Amniotic epithelial cell (primary cell): ENCODE results near the gene LIAS.
"Not testable (repeated sequence)": the region's sequence is repeated elsewhere in the genome, so short reads cannot be mapped to it uniquely, and the experiment has no call there.

Source experiments
- DNase-seq: peaks from one replicate; pipeline ENCODE4 v3.0.0-alpha.2; 2010; ENCODE audit warnings: low read depth

The LIAS gene

DNA sequence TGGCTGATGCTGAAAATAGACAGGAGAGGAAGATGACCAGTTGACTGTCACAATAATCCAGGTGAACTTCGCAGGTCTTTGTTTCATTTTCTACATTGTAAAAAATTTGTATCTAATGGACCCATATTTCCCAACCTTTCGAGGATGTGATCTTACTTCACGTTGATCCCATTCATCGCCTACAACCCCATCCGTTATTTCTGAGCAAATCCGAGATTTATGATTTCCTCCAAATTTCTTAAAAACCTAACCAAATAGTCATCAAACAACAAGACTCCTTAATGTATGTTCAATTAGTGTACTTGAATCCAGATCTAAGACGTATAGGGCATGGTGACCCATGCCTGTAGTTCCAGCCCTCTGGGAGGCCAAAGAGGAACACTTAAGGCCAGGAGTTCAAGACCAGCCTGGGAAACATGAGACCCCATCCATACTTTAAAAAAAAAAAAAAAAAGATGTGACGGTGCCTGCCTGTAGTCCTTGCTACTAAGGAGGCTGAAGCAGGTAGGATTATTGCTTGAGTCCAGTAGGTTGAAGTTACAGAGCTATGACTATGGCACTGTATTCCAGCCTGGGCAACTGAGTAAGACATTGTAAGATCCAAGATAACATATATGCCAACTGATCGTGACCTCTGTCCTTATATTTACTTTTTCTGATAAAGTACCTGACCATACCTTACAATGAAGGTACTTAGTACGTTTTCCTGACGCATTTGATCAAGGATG lies 5.8 kb upstream of the LIAS start:
- no peak for DNase-seq

DNA sequence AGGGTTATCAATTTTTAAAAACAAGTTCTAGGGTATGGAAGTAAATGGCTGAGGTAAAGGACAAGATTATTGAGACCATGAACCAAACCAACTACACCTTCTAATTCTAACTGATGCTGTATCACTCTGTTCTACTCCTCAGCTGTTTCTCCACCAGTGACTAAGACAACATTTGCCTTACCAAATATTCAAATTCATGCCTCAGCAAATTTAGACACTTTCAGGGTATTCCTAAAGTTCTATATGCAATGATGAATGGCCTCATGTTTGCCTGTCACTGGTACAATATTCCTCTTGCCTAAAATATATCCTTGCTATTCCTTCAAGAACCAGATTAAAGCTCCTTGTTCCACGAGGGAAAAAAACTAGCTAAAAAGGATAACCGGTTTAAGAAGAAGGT lies 5.1 kb upstream of the LIAS start:
- DNase-seq: no peak

DNA sequence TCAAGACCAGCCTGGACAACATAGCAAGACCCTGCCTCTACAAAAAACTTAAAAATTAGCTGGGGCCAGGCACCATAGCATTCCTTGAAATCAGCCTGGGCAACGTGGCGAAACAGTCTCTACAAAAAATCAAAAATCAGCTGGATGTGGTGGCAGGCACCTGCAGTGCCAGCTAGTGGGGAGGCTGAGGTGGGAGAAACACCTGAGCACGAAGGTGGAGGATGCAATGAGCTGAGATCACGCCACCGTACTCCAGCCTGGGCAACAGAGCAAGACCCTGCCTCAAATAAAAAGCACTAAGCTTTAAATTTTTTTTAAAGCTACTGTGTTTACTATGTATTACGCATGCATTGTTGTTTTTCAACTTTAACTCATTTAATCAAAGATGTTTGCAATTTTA lies 3.4 kb upstream of the LIAS start:
- no peak for DNase-seq

DNA sequence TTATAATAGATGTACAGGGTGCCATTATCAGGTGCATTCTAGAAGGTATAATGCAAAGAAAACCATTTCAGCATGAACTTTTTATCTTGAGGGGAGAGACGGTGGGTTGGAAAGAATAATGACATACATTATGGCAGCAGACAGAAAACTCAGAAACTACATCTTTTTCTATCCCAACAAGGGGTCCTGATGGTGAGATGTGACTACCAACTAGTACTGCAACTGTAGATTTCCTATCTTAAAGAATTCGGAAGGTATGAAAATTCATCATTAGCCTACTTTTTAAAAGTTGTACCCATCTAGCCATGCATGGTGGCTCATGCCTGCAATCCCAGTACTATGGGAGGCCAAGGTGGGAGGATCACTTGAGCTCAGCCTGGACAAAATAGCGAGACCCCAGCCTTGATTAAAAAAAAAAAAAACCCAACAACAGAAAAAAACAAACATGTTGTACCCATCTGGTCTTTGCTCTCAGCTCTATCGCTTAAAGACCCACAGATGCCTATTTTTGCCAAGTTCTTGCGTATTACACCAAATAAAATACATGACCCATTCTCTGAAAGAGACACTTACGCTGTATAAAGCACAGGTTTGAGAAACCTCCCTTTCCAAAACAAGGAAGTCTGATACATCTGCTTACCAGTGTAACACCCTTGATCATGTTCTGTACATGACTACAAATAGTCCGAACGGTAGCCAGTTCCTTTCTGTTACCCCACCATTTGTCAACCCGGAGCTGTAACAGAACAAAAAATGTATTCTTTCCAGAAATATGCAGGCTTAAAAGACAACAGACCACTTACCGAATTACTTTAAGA lies 1.7 kb upstream of the LIAS start:
- no peak for DNase-seq

DNA sequence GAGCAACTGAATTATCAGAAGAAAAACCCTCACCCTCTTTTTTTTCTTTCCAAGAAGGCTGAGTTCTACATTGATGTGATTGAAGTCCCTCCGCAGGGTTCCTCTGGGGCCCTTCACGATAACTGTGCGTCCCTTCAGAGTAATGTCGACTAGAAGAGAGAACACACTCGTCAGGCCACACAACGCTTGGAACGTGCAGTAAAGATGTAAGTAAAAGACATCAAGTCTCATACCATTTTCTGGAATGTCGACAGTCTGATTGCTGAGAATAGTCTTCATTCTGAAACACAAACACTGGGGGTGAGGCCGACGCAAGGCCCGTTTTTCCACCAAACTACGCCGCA lies 723 bp upstream of the LIAS start:
- DNase-seq: not testable (repeated sequence)

DNA sequence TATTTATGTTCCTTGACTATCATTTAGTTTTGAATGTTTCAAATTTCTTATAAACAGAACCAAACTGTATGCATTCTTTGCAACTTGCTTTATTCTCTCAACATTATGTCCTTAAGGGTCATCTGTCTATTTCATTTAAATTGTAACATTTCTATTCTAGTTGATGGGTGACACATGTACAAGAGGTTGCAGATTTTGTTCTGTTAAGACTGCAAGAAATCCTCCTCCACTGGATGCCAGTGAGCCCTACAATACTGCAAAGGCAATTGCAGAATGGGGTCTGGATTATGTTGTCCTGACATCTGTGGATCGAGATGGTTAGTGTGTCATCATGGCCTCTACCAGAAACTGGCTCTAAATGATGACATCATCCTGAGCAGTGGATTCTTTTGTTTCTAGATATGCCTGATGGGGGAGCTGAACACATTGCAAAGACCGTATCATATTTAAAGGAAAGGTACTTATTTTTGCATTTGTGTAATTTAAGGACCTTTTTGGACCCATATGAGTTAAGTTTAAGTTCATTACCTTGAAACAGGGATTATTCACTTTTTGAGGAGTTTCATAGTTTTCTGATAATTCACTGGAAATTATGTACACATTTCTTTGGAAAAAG lies 6.1 kb downstream of the LIAS start:
- DNase-seq: peak; percentile 99

DNA sequence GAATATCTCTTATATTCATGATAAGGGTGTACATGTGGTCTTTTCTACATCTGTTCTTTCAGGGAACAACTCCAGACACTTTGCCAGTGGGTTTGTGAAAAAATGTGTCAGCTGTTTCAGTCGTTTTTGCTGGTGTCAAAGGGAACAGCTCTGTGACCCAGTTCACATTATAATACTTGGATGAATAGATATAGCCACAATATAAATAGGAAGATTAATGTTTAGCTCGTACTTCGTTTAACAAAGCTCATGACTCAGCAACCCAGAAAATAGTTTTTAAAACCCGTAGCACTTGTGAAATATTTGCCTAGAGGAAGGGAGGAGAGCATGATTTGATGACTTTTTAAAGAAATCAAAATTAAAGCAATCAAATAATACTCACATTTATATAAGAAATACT lies 7.9 kb downstream of the LIAS start:
- peak; percentile 82 for DNase-seq

DNA sequence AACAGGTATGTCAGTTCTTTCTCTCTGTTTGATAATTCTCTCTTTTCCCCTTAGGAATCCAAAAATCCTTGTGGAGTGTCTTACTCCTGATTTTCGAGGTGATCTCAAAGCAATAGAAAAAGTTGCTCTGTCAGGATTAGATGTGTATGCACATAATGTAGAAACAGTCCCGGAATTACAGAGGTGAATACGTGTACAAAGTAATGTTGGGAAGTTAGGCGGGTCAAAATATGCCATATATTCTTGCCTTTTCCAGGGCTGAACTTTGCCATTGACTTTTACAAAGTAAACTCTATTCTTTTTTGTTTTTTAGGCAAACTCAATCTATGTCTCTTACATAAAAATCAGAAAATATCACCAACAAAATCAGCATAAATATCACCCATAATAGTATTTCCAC lies 8.6 kb downstream of the LIAS start:
- no peak for DNase-seq

DNA sequence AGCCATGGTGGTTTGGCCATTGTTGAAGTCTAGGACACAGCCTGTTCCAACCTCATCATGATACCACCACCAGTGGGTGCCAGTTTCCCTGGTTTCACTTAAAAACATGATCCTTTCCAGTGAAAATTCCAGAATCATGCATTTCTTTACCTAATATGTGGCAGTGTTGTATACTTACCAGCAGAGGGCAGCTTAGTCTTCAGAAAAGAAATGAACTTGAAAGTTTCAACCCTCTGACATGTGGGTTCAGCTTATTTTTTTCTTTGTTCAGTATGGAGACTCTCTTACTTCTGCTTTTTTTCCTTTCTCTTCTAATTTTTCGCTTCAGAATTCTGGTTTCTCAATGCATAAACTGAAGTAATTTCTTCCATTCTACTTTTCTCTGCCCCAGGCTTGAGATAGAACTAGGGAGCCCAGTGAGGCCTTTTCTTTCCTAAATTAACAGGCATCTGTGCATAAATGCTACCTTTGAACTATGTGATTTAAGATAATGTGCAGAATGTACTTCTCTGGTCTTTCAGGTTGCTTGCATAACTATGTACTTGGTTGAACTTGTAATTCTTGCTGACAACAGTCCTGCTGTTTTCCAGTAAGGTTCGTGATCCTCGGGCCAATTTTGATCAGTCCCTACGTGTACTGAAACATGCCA lies 10.7 kb downstream of the LIAS start:
- DNase-seq: peak; percentile 89

DNA sequence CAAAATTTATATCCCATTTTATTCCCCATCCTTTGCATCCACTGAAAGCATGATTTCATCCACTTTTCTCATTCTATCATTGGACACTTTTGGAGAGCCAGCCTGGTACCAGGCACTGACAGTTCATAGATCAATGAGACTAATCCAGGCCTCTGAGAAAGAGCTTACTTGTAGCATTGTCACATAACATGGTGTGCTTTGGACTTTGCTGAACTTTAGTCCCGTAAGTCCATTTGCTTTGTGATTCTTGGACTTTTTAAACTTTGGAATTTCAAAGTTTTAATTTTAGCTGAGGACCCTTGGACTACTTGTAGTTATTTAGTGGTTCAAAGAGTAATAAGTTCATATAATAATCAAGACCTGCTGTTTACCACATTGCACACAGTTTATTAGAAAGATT lies 11.5 kb downstream of the LIAS start:
- DNase-seq: no peak

DNA sequence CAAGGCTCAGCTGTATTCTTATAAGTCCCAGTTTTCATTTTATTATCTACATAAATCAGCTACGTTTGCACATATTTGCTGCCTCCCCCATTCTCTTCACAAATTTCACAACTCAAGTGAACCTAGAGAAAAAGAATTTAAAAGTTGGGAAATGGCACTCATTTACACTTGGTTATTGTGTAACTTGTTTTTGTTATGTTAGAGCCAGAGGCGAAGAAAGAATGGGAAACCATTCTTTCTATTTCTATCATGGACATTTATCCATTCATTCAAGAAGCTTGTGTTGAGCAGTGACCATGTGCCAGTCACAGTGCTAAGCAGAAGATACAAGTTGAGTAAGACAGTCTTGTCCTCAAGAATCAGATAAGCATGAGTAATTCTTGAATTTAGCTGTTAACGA lies 13.5 kb downstream of the LIAS start:
- peak; percentile 90 for DNase-seq

DNA sequence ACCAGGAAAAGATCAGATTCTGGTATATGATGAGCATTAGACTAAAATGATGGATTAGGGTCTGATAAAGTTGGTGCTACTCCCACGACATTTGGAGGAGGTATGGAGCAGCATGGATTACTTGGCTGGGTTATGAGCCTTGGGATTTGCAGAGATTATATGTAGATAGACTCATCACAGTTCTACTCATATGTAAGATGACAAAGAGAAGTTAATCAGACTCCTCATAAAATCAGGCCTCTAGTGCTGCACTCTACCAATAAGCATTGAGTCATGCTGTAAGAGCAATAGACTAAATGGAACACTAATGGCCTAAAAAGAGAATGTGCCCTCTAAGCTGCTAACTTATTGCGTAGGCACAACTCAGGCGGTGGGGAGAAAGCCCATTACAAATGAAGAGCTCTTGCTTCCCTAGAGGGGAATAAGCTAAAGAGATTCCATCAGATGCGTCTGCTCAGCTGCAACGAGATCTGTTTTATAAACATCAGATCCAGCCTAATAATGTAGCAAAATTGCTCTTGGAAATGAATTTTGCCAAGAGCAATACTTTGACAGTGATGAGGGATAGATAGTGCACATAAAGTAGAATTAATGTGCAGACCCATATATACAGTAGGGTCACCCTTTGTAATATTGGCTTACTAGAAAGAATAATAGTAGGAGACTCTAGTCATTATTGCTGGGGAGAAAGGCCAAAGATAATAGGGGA lies 17.5 kb downstream of the LIAS start:
- peak; percentile 52 for DNase-seq

DNA sequence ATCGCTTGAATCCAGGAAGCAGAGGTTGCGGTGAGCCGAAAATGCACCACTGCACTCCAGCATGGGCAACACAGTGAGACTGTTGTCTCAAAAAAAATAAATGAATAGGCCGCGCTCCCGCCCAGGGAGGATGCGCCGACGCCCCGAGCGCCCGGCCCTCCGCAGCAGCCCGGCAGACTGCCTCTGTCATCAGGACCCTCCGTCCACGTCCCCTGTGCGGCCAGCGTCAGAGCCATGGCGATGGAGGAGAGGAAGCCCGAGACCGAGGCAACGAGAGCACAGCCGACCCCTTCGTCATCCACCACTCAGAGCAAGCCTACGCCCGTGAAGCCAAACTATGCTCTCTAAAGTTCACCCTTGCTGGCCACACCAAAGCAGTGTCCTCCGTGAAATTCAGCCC lies 21.4 kb downstream of the LIAS start:
- no peak for DNase-seq

DNA sequence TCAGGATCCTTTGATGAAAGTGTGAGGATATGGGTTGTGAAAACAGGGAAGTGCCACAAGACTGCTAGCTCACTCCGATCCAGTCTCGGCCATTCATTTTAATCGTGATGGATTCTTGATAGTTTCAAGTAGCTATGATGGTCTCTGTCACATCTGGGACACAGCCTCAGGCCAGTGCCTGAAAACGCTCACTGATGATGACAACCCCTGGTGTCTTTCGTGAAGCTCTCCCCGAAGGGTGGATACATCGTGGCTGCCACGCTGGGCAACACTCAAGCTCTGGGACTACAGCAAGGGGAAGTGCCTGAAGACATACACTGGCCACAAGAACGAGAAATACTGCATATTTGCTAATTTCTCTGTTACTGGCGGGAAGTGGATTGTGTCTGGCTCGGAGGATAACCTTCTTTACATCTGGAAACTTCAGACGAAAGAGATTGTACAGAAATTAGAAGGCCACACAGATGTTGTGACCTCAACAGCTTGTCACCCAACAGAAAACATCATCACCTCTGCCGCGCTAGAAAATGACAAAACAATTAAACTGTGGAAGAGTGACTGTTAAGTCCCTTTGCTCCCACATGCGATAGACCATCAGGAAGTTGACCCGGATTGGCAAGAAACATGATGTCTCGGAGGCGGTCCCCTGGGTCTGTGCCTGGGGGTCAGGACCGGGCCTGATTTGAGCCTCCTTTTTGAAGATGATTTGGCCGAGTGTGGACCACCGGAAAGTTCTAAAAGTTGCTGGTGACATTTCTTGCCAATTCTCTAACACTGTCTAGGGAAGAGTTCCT lies 22.2 kb downstream of the LIAS start:
- DNase-seq: no peak

DNA sequence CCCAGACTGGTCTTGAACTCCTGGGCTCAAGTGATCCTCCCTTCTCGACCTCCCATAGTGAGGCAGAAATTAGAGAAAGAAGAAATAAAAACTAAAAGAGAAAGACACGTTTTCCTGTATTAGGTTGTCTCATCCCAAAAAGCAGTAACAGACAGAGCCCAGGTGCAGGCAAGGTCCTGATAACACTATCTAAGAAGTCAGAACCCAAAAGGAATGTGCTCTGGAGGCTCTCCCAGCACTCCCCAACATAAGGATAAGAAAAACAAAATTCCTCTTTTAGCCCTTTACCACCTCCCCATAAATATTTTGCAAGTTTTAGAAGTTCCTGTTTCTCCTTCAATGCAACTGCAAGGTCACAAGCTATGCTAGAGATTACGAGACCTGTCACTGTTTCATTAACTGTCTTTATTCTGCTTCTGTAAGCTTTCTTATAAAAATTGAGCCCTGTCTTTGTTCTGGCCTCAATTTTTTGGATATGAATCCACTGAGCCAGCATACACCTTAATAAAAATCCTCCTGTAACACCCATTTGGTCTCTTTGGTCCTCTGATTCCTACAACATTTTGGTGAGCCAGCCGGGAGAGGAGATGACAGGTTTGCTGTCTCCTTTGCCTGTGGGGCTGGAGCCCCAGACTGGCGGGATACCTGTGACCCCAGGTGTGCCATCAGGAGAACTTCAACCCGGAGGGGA lies 25.9 kb downstream of the LIAS start:
- no peak for DNase-seq

DNA sequence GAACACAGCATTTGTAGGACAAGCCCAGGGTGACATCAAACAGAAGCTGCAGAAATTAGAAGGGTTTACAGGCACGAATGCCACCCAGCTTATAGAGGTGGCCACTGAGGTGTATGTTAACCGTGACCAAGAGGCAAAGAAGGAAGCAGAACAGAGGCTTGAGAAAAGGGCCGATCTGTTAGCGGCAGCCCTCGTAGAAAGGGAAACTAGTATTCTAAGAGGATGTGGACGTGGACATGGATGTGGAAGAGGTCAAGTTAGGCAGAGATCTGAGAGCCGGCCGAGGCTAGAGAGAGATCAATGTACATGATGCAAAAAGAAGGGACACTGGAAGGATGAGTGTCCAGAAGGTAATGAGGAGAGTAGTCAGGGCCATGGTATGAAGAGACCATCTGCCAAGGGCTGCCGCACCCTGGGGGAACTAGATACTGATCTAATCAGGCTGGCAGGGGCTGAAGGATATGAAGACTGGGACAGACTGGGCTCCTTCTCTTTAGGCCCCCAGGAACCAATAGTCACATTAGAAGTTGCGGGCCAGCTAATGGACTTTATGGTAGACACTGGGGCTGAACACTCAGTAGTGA lies 27.5 kb downstream of the LIAS start:
- no peak for DNase-seq

DNA sequence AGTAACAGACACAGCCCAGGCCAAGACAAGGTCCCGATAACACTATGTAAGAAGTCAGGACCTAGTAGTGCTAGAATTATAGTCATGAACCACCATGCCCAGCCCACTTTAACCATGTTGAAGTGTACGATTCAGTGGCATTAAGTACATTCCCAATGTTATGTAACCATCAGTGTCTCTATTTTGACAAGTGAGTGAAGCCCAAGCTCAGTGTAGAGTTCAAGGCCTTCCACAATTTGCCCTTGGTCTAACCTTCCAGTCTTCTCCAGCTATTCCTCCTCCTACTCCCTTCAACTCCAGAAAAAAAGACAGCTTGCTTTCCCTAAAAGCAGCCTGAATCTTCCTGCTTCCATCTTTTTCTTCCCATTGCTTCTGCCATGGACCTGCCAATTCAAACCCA lies 31.5 kb downstream of the LIAS start:
- DNase-seq: no peak

DNA sequence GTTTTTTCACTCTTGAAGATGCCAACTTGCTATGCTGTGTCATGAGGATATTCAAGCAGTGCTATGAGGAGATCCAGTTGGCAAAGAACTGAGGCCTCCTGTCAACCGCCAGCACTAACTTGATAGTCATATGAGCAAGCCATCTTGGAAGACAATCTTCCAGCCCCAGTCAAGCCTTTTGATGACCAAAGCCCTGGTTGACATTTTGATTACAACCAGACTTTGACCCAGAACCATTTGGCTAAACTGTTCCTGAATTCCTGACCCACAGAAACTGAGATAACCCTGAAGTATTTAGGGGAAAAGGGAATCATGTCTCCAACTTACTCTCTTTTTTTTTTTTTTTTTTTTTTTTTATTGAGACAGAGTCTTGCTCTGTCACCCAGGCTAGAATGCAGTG lies 35.5 kb downstream of the LIAS start:
- no peak for DNase-seq

DNA sequence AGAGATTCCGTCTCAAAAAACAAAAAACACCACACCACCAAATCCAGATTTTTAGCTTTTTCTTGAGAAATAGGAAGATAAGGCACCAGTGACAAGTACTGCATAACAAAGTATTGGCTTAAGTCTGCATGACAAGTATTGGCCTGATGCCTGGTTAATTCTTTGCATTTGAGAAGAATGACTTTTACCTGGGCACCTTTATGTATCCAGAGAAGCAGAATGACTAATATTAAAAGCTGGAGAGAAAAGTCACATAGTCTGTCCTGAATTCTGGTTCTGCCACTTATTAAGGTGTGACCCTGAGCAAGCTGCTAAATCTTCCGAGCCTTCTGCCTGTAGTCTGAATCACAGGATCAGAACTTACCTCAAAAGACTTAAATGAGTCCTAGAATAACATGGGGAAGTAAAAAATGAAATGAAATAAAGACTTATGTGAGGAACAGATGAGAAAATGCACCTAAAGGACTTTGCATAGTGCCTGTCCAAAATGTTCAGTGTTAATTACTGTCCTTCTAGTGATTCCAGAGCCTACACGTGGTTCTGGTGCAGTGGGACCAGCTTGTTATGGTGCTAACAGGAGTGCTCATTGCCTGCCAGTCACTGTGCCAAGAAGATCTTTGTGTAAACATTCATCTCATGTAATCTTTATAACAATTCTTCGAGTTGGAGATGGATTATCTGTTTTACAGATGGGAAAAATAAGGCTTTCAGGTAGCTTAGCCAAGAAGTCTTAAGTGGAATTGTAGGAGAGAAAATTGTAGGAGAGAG lies 36.8 kb downstream of the LIAS start:
- no peak for DNase-seq
